ENCODE measurements around the gene C6orf47. TPM values are rescaled to one million over a fixed set of nuclear protein-coding genes. Genes with fewer than 3 reads are reported as not detected.

The C6orf47 gene
- polyA plus RNA-seq, 1 of the 3 experiments (the other 2 are of a cell fraction), result 10.3 TPM

GRCh38 chr6:31708224-31708623 is 47.6 kb upstream of the C6orf47 start:
- H3K9me3 ChIP-seq, result no peaks in the 10 kb centered on the region
- no peak overlapping the region for H3K4me2 ChIP-seq
- no peak overlapping the region for H3K27ac ChIP-seq (ENCODE audit: low read depth in 2 of 2, low read length in 1 of 2)
- no peak for DNase-seq
- WGBS (ENCODE audit: low lambda C conversion rate), result 93% methylated on average over 3 of the region's 3 CpGs
- no peaks in the 10 kb centered on the region for H4K20me1 ChIP-seq (ENCODE audit: insufficient read depth)
- H3K27me3 ChIP-seq (ENCODE audit: insufficient read depth), result no peaks in the 10 kb centered on the region
- H3F3A ChIP-seq (replicated peaks; ENCODE audit: insufficient read depth), result peaks cover 12% of the 10 kb centered on the region
- H3K9ac ChIP-seq, result no peak overlapping the region
- H3K36me3 ChIP-seq (replicated peaks in 1 of 2; ENCODE audit: control insufficient read depth in 1 of 2, insufficient read depth in 2 of 2, low read length in 1 of 2), result no peaks in the 10 kb centered on the region
- no peaks in the 10 kb centered on the region for H3K79me2 ChIP-seq (ENCODE audit: insufficient read depth)
- CTCF ChIA-PET, result interaction anchor here (1.5 kb wide), 1 partner anchor 21 kb away, joined by 5 read pairs; the partner anchor contains the start of gene DDAH2
- POLR2A ChIA-PET, result no interaction called here
- no peak overlapping the region for H3K4me3 ChIP-seq (ENCODE audit: low read depth in 2 of 2, low read length in 1 of 2)
- no peak overlapping the region for H2AFZ ChIP-seq (ENCODE audit: low read depth)
- TF ChIP-seq TEAD4 (IDR thresholded peaks at IDR 0.05; ENCODE audit: borderline replicate concordance, insufficient read depth) (no peak), NFIC (IDR thresholded peaks at IDR 0.05; ENCODE audit: borderline replicate concordance) (no peak), RXRA (IDR thresholded peaks at IDR 0.05; ENCODE audit: borderline replicate concordance, low read depth) (no peak), FOSL2 (IDR thresholded peaks at IDR 0.05; ENCODE audit: borderline replicate concordance, low read depth) (no peak), PBX3 (IDR thresholded peaks at IDR 0.05) (no peak), RFX5 (IDR thresholded peaks at IDR 0.05; ENCODE audit: low read length) (no peak)
- no peaks in the 10 kb centered on the region for H3K9me2 ChIP-seq
- H3K4me1 ChIP-seq (ENCODE audit: control insufficient read depth in 1 of 2, insufficient read depth in 2 of 2, low read depth in 1 of 2, low read length in 1 of 2), result no peaks in the 10 kb centered on the region; a peak in 1 of 4 replicates

GRCh38 chr6:31707701-31708100 is 47.1 kb upstream of the C6orf47 start:
- no peaks in the 10 kb centered on the region for H3K27me3 ChIP-seq (ENCODE audit: insufficient read depth)
- H3K36me3 ChIP-seq (replicated peaks in 1 of 2; ENCODE audit: control insufficient read depth in 1 of 2, insufficient read depth in 2 of 2, low read length in 1 of 2), result no peaks in the 10 kb centered on the region
- TF ChIP-seq REST (IDR thresholded peaks at IDR 0.05; ENCODE audit: low read depth, low read length), result no peak
- TF ChIP-seq TEAD4 (IDR thresholded peaks at IDR 0.05; ENCODE audit: borderline replicate concordance, insufficient read depth), result no peak
- TF ChIP-seq IRF3 (IDR thresholded peaks at IDR 0.05; ENCODE audit: low read depth, low read length), result no peak
- no peak for TF ChIP-seq FOXM1 (IDR thresholded peaks at IDR 0.05; ENCODE audit: low read depth)
- TF ChIP-seq EZH2phosphoT487 (IDR thresholded peaks at IDR 0.05; ENCODE audit: borderline replicate concordance, low read depth), result no peak
- TF ChIP-seq FOSL2 (IDR thresholded peaks at IDR 0.05; ENCODE audit: borderline replicate concordance, low read depth), result no peak
- no peak for TF ChIP-seq ZBTB33 (IDR thresholded peaks at IDR 0.05; ENCODE audit: borderline replicate concordance, low read depth)
- no peak for TF ChIP-seq TAF1 (IDR thresholded peaks at IDR 0.05; ENCODE audit: borderline replicate concordance, low read depth, low read length)
- TF ChIP-seq JUND (IDR thresholded peaks at IDR 0.05), result no peak
- TF ChIP-seq RAD21 (IDR thresholded peaks at IDR 0.05; ENCODE audit: low read length), result no peak
- DNase-seq, result no peak
- H3K9me2 ChIP-seq, result no peaks in the 10 kb centered on the region
- no peaks in the 10 kb centered on the region for H4K20me1 ChIP-seq (ENCODE audit: insufficient read depth)
- no peak overlapping the region for H3K27ac ChIP-seq (ENCODE audit: low read depth in 2 of 2, low read length in 1 of 2)
- H3K79me2 ChIP-seq (ENCODE audit: insufficient read depth), result peaks cover 1% of the 10 kb centered on the region
- H3K9ac ChIP-seq, result no peak overlapping the region
- no peak overlapping the region for H2AFZ ChIP-seq (ENCODE audit: low read depth)
- WGBS (ENCODE audit: low lambda C conversion rate), result 94% methylated on average over 7 of the region's 10 CpGs
- H3K4me3 ChIP-seq (ENCODE audit: low read depth in 2 of 2, low read length in 1 of 2), result no peak overlapping the region
- CTCF ChIA-PET, result interaction anchor here (1.5 kb wide), 1 partner anchor 22 kb away, joined by 5 read pairs; the partner anchor contains the start of gene DDAH2
- POLR2A ChIA-PET, result no interaction called here
- peaks cover 12% of the 10 kb centered on the region for H3F3A ChIP-seq (replicated peaks; ENCODE audit: insufficient read depth)
- no peak overlapping the region for H3K4me2 ChIP-seq
- H3K4me1 ChIP-seq (ENCODE audit: control insufficient read depth in 1 of 2, insufficient read depth in 2 of 2, low read depth in 1 of 2, low read length in 1 of 2), result no peaks in the 10 kb centered on the region; a peak in 1 of 4 replicates
- H3K9me3 ChIP-seq, result no peaks in the 10 kb centered on the region
